ENCODE data around the gene RABGEF1.
"Not testable (repeated sequence)": the region's sequence is repeated elsewhere in the genome, so short reads cannot be mapped to it uniquely, and the experiment has no call there.

RABGEF1 gene

GRCh38 chr7:66765322-66766025 is 24.9 kb downstream of the RABGEF1 start:
- DNase-seq (ENCODE audit: low read depth), result not testable (repeated sequence)

GRCh38 chr7:66766041-66766440 is 25.5 kb downstream of the RABGEF1 start:
- no peak for DNase-seq (ENCODE audit: low read depth)

- DNase-seq (ENCODE audit: low read depth), result not testable (repeated sequence)
Measured at GRCh38 chr7:66767486-66767885, 27.0 kb downstream of the RABGEF1 start.

- peak; percentile 15 for DNase-seq (ENCODE audit: low read depth)
Measured at GRCh38 chr7:66768865-66769832, 28.6 kb downstream of the RABGEF1 start.

- DNase-seq (ENCODE audit: low read depth), result no peak
Measured at GRCh38 chr7:66769833-66770512, 29.4 kb downstream of the RABGEF1 start.

- DNase-seq (ENCODE audit: low read depth), result no peak
Measured at GRCh38 chr7:66771795-66772194, 31.3 kb downstream of the RABGEF1 start.

GRCh38 chr7:66773744-66774143 is 33.2 kb downstream of the RABGEF1 start:
- not testable (repeated sequence) for DNase-seq (ENCODE audit: low read depth)

- DNase-seq (ENCODE audit: low read depth), result peak; percentile 20
Measured at GRCh38 chr7:66776383-66776782, 35.9 kb downstream of the RABGEF1 start.

GRCh38 chr7:66776800-66777442 is 36.4 kb downstream of the RABGEF1 start:
- DNase-seq (ENCODE audit: low read depth), result no peak

GRCh38 chr7:66778201-66778600 is 37.7 kb downstream of the RABGEF1 start:
- peak; percentile 21 for DNase-seq (ENCODE audit: low read depth)

- peak; percentile 39 for DNase-seq (ENCODE audit: low read depth)
Measured at GRCh38 chr7:66779669-66780409, 39.3 kb downstream of the RABGEF1 start.

GRCh38 chr7:66781408-66782090 is 41.0 kb downstream of the RABGEF1 start:
- DNase-seq (ENCODE audit: low read depth), result no peak

- not testable (repeated sequence) for DNase-seq (ENCODE audit: low read depth)
Measured at GRCh38 chr7:66782875-66783274, 42.3 kb downstream of the RABGEF1 start.

GRCh38 chr7:66783887-66784595 is 43.5 kb downstream of the RABGEF1 start:
- DNase-seq (ENCODE audit: low read depth), result not testable (repeated sequence)

GRCh38 chr7:66790196-66790595 is 49.7 kb downstream of the RABGEF1 start:
- no peak for DNase-seq (ENCODE audit: low read depth)

GRCh38 chr7:66790725-66791124 is 50.2 kb downstream of the RABGEF1 start:
- DNase-seq (ENCODE audit: low read depth), result no peak

GRCh38 chr7:66800591-66800990 is 60.1 kb downstream of the RABGEF1 start:
- DNase-seq (ENCODE audit: low read depth), result no peak

GRCh38 chr7:66804001-66804400 is 63.5 kb downstream of the RABGEF1 start:
- no peak for DNase-seq (ENCODE audit: low read depth)

- no peak for DNase-seq (ENCODE audit: low read depth)
Measured at GRCh38 chr7:66807736-66808135, 67.2 kb downstream of the RABGEF1 start.

- no peak for DNase-seq (ENCODE audit: low read depth)
Measured at GRCh38 chr7:66810716-66811115, 70.2 kb downstream of the RABGEF1 start.

All from ELR (cell line).